Gastroesophageal sphincter (tissue), 3 donors: ENCODE measurements around the gene SIPA1L3.

Experiments used
- EP300 ChIP-seq: sonication (generic); formaldehyde crosslinking; IDR thresholded peaks from one replicate; pipeline ENCODE4 v1.6.1; 2017; ENCODE audit warnings: antibody characterized with exemption, mild to moderate bottlenecking
- POLR2A ChIP-seq, 2 donors: fragments of 450-650 bp; IDR thresholded peaks; one replicate each; pipeline ENCODE4 v1.6.1; 2017; ENCODE audit warnings: antibody characterized with exemption in 2 of 2, mild to moderate bottlenecking in 2 of 2, moderate library complexity in 1 of 2
- POLR2AphosphoS5 ChIP-seq: sonication (generic); formaldehyde crosslinking; IDR thresholded peaks from one replicate; pipeline ENCODE4 v1.6.1; 2017; ENCODE audit warnings: antibody characterized with exemption
- TF ChIP-seq, protein P1 (sequence below), 4 experiments: fragments of 200-600 bp in 2 of 4; fragments of 450-650 bp in 2 of 4; sonication (generic) in 1 of 4; IDR thresholded peaks; one replicate each; pipeline ENCODE4 v1.5.1; 2017 to 2019; ENCODE audit warnings: antibody characterized with exemption in 4 of 4, mild to moderate bottlenecking in 2 of 4, moderate library complexity in 2 of 4

DNA sequence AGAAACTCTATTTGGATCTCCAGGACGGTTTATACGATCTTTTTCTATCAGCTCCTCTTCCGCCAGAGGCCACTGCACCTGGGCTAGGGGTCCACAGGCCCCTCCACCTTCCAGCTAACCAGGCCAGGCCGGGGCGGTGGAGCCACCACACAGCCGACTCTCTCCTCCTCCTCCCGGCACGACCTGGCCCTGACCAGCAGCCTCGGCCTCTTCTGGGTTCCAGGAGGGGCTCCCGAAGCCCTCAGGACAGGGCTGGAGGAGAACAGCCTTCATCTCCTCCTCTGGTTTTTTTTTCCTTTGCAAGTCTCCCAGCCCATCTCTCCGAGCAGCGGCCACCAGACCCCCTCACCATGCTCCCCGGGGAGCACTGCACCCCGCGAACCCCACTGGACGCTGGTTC lies 299.9 kb downstream of the SIPA1L3 start:
- TF ChIP-seq POLR2A (IDR thresholded peaks at IDR 0.05), result no peak
- TF ChIP-seq, protein P1, sequence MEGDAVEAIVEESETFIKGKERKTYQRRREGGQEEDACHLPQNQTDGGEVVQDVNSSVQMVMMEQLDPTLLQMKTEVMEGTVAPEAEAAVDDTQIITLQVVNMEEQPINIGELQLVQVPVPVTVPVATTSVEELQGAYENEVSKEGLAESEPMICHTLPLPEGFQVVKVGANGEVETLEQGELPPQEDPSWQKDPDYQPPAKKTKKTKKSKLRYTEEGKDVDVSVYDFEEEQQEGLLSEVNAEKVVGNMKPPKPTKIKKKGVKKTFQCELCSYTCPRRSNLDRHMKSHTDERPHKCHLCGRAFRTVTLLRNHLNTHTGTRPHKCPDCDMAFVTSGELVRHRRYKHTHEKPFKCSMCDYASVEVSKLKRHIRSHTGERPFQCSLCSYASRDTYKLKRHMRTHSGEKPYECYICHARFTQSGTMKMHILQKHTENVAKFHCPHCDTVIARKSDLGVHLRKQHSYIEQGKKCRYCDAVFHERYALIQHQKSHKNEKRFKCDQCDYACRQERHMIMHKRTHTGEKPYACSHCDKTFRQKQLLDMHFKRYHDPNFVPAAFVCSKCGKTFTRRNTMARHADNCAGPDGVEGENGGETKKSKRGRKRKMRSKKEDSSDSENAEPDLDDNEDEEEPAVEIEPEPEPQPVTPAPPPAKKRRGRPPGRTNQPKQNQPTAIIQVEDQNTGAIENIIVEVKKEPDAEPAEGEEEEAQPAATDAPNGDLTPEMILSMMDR (IDR thresholded peaks at IDR 0.05), result no peak
- no peak for TF ChIP-seq POLR2AphosphoS5
- TF ChIP-seq EP300, result no peak
